ENCODE measurements around the gene UEVLD. TPM values are rescaled to one million over a fixed set of nuclear protein-coding genes. Genes with fewer than 3 reads are reported as not detected.

Gene UEVLD
- total and polyA plus RNA-seq, 2 donors (not counting 1 experiment from before 2014, with no cell fraction given): 6.3 to 12.8 TPM

GRCh38 chr11:18566406-18566805 is 22.1 kb downstream of the UEVLD start:
- TF ChIP-seq CTCF (IDR thresholded peaks at IDR 0.05) (no peak), EZH2 (IDR thresholded peaks at IDR 0.05; ENCODE audit: borderline replicate concordance, insufficient read depth, low read depth, low read length, poor library complexity, severe bottlenecking) (no peak)
- no peak overlapping the region for H3K4me3 ChIP-seq (ENCODE audit: control extremely low read depth in 1 of 5, extremely low read depth in 1 of 5, insufficient read depth in 1 of 5, low read depth in 2 of 5, low read length in 4 of 5)
- no peaks in the 10 kb centered on the region for H3K36me3 ChIP-seq (replicated peaks in 1 of 2; ENCODE audit: control extremely low read depth in 1 of 2, control insufficient read depth in 1 of 2, extremely low read depth in 1 of 2, insufficient read depth in 2 of 2, low read length in 1 of 2)
- no peak overlapping the region for H3K9ac ChIP-seq (ENCODE audit: low read length)
- ATAC-seq (ENCODE audit: low read depth) (no peak), DNase-seq (no peak)
- H3K9me3 ChIP-seq (ENCODE audit: control extremely low read depth in 1 of 3, control insufficient read depth in 2 of 3, insufficient read depth in 1 of 3, low read length in 2 of 3): no peaks in the 10 kb centered on the region
- no peak overlapping the region for H2AFZ ChIP-seq (ENCODE audit: insufficient read depth, low read depth, low read length, poor library complexity, severe bottlenecking)
- no peak overlapping the region for H3K27ac Mint-ChIP-seq
- ChIA-PET POLR2A (no interaction called here), CTCF (interaction anchor here (0.6 kb wide), 1 partner anchor 224 kb away, joined by 3 read pairs; no protein-coding TSS in a partner anchor)
- H3K4me2 ChIP-seq (replicated peaks; ENCODE audit: low read depth, low read length, poor library complexity, severe bottlenecking): no peak overlapping the region
- H3K27ac ChIP-seq (ENCODE audit: low read length in 2 of 2): no peak overlapping the region
- no peaks in the 10 kb centered on the region for H4K20me1 ChIP-seq (ENCODE audit: control insufficient read depth, insufficient read depth, low read length, poor library complexity, severe bottlenecking)
- H3K4me1 Mint-ChIP-seq: no peaks in the 10 kb centered on the region
- intact Hi-C loops (cut with micrococcal nuclease): no loop called here
- no peaks in the 10 kb centered on the region for H3K79me2 ChIP-seq (ENCODE audit: control insufficient read depth, insufficient read depth, low read length)
- H3K9me3 Mint-ChIP-seq (ENCODE audit: insufficient read depth): no peaks in the 10 kb centered on the region
- no peak overlapping the region for H3K4me3 Mint-ChIP-seq
- no peaks in the 10 kb centered on the region for H3K27me3 ChIP-seq (replicated peaks in 1 of 4; ENCODE audit: control extremely low read depth in 1 of 4, control insufficient read depth in 3 of 4, insufficient read depth in 4 of 4, low read length in 3 of 4)
- no peaks in the 10 kb centered on the region for H3K27me3 Mint-ChIP-seq
- no peaks in the 10 kb centered on the region for H3K4me1 ChIP-seq (ENCODE audit: control insufficient read depth in 2 of 2, insufficient read depth in 2 of 2, low read length in 2 of 2)

- no peaks in the 10 kb centered on the region for H3K9me3 ChIP-seq (ENCODE audit: control extremely low read depth in 1 of 3, control insufficient read depth in 2 of 3, insufficient read depth in 1 of 3, low read length in 2 of 3)
- no peaks in the 10 kb centered on the region for H3K4me1 Mint-ChIP-seq
- no peak for TF ChIP-seq EZH2 (IDR thresholded peaks at IDR 0.05; ENCODE audit: borderline replicate concordance, insufficient read depth, low read depth, low read length, poor library complexity, severe bottlenecking)
- no peak for TF ChIP-seq CTCF (IDR thresholded peaks at IDR 0.05)
- ChIA-PET CTCF (interaction anchor here (1.0 kb wide), 1 partner anchor 200 kb away, joined by 3 read pairs; no protein-coding TSS in a partner anchor), POLR2A (no interaction called here)
- no peak overlapping the region for H3K27ac Mint-ChIP-seq
- intact Hi-C loops (cut with micrococcal nuclease): no loop called here
- ATAC-seq (ENCODE audit: low read depth): no peak
- no peak for DNase-seq
- no peaks in the 10 kb centered on the region for H4K20me1 ChIP-seq (ENCODE audit: control insufficient read depth, insufficient read depth, low read length, poor library complexity, severe bottlenecking)
- no peaks in the 10 kb centered on the region for H3K79me2 ChIP-seq (ENCODE audit: control insufficient read depth, insufficient read depth, low read length)
- peaks cover 0 to 3% of the 10 kb centered on the region in 2 experiments for H3K36me3 ChIP-seq (replicated peaks in 1 of 2; ENCODE audit: control extremely low read depth in 1 of 2, control insufficient read depth in 1 of 2, extremely low read depth in 1 of 2, insufficient read depth in 2 of 2, low read length in 1 of 2)
- H3K4me3 Mint-ChIP-seq: no peak overlapping the region
- H2AFZ ChIP-seq (ENCODE audit: insufficient read depth, low read depth, low read length, poor library complexity, severe bottlenecking): no peak overlapping the region
- H3K4me3 ChIP-seq (ENCODE audit: control extremely low read depth in 1 of 5, extremely low read depth in 1 of 5, insufficient read depth in 1 of 5, low read depth in 2 of 5, low read length in 4 of 5): no peak overlapping the region
- no peaks in the 10 kb centered on the region for H3K27me3 ChIP-seq (replicated peaks in 1 of 4; ENCODE audit: control extremely low read depth in 1 of 4, control insufficient read depth in 3 of 4, insufficient read depth in 4 of 4, low read length in 3 of 4)
- no peak overlapping the region for H3K9ac ChIP-seq (ENCODE audit: low read length)
- H3K27ac ChIP-seq (ENCODE audit: low read length in 2 of 2): no peak overlapping the region
- H3K4me2 ChIP-seq (replicated peaks; ENCODE audit: low read depth, low read length, poor library complexity, severe bottlenecking): no peak overlapping the region
- no peaks in the 10 kb centered on the region for H3K9me3 Mint-ChIP-seq (ENCODE audit: insufficient read depth)
- H3K27me3 Mint-ChIP-seq: no peaks in the 10 kb centered on the region
- no peaks in the 10 kb centered on the region for H3K4me1 ChIP-seq (ENCODE audit: control insufficient read depth in 2 of 2, insufficient read depth in 2 of 2, low read length in 2 of 2)
Measured at GRCh38 chr11:18564149-18564548, 24.4 kb downstream of the UEVLD start.

Data from B cell (primary cell).